EH (cell line): ENCODE measurements around the gene GJA4.

ENCODE experiments used
- DNase-seq: peaks from one replicate; pipeline ENCODE4 v3.0.0-alpha.2; 2015; ENCODE audit warnings: low read depth

GJA4 gene

DNA sequence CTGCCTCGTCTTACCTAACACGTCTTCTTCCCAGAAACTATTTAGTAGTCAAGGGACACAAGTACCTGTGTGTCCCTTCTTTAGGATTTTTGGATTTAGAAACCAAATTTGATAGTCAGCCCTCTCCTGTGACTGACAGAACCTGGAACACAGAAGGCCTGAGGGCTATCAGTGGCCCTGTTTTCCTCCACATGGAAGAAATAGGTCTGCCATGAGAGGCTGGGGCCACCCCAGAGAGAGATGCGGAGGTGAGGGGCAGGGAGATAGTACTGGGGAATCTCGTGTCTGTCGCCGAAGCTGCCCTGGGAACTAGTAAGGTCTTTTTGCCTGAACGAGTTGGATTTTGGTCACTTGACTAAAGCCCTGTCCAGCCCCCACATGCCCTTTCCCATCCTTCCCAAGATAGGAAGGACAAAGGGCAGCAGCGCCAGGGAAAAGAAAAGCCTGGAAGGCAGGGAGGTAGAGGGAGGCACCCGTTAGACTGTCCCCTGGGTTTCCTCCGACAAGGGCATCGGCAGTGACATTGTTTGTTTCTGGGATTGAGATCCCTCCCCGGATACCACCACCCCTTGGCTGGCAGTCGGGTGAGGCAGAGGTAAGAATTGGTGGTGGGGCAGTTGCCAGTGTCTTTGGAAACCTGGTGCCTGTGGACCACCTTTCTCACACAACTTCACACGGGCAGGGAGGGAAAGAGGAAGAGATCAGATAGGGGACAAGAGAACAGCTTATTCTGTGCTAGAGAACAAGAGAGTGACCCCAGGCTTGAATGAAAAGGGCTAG, 46.9 kb downstream of the GJA4 start:
- no peak for DNase-seq

DNA sequence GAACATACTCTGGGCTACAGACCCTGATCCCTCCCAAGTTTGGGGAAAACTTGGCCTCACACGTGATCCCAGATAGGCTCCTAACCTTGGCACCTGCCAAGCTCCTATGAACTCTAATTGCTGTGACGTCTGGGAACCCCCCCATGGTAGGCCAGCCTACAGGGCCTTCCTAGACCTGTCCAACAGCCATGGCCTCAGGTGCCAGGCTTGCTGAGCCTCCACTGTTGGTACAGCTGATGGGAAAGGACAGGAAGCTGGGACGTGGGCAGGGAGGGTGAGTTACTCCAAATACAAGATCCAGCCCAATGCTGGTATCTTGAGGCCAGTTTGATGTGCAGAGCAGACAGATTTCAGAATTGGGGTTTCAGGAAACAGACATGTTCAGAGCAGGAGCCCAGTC, 47.6 kb downstream of the GJA4 start:
- no peak for DNase-seq

- no peak for DNase-seq
Observed at GRCh38 chr1:34842073-34842472, 49.3 kb downstream of the GJA4 start.

DNA sequence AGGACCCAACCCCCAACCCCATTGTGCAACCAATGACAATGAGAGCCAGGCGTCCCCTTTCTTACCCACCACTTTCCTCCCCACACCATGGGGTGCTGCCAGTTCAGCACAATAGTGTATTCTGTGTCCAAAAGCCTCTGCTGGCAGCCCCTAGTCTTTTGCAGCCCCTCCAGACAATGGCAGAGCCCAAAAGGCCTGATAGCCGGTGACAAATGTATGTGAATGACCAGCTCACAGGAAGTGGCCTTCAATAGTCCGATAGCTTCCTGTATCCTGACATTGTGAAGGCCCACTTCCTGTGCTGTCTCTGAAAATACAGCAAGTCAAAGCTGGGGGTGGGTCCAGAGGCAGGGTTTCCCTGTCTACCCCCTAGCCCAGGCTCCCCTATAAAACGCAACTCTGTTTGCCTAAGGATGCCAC, 50.2 kb downstream of the GJA4 start:
- no peak for DNase-seq

- DNase-seq, result no peak
Observed at GRCh38 chr1:34843392-34844251, 50.8 kb downstream of the GJA4 start.

GRCh38 chr1:34844252-34844634, 51.4 kb downstream of the GJA4 start:
- DNase-seq, result peak; percentile 25
